Measurements from ENCODE around the gene FXR1. TPM values are rescaled to one million over a fixed set of nuclear protein-coding genes. Genes with fewer than 3 reads are reported as not detected.

The FXR1 gene
- total RNA-seq, 1 experiment from 2014 or later: 245 TPM

- H3K9me3 Mint-ChIP-seq: no peaks in the 10 kb centered on the region
- no peak overlapping the region for H3K4me3 Mint-ChIP-seq
- DNase-seq (ENCODE audit: low spot score): no peak
- ChIA-PET CTCF (no interaction called here), POLR2A (no interaction called here)
- H3K27ac Mint-ChIP-seq: no peak overlapping the region
- peaks cover 3% of the 10 kb centered on the region; the same call in 1 of the 2 replicates for H3K4me1 Mint-ChIP-seq
- TF ChIP-seq USF1 (CRISPR knock-in tag; IDR thresholded peaks at IDR 0.05): no peak
- TF ChIP-seq MXD4 (CRISPR knock-in tag; IDR thresholded peaks at IDR 0.05; ENCODE audit: borderline replicate concordance): no peak
- no peak for TF ChIP-seq ZNF423 (CRISPR knock-in tag; IDR thresholded peaks at IDR 0.05)
- TF ChIP-seq ETV6 (CRISPR knock-in tag; IDR thresholded peaks at IDR 0.05): no peak
- TF ChIP-seq ZBTB43 (CRISPR knock-in tag; IDR thresholded peaks at IDR 0.05): no peak
- no peak for TF ChIP-seq GTF2I (CRISPR knock-in tag; conservative IDR thresholded peaks at IDR 0.05)
- no peak for TF ChIP-seq STAT6 (CRISPR knock-in tag; conservative IDR thresholded peaks at IDR 0.05; ENCODE audit: low read depth)
- no peak for TF ChIP-seq FOXP1 (CRISPR knock-in tag; IDR thresholded peaks at IDR 0.05; ENCODE audit: borderline replicate concordance)
- no peak for TF ChIP-seq ZNF281 (CRISPR knock-in tag; IDR thresholded peaks at IDR 0.05)
- TF ChIP-seq ELF4 (CRISPR knock-in tag; IDR thresholded peaks at IDR 0.05; ENCODE audit: low read depth): no peak
- TF ChIP-seq CTCF (IDR thresholded peaks at IDR 0.05): no peak
- TF ChIP-seq JUN (CRISPR knock-in tag; IDR thresholded peaks at IDR 0.05): no peak
- no peak for TF ChIP-seq ZNF532 (CRISPR knock-in tag; IDR thresholded peaks at IDR 0.05; ENCODE audit: borderline replicate concordance)
- no peak for TF ChIP-seq FOXK1 (CRISPR knock-in tag; IDR thresholded peaks at IDR 0.05)
- no peak for TF ChIP-seq KAT7 (CRISPR knock-in tag; IDR thresholded peaks at IDR 0.05; ENCODE audit: borderline replicate concordance)
- no peak for TF ChIP-seq E2F5 (CRISPR knock-in tag; IDR thresholded peaks at IDR 0.05)
- no peak for TF ChIP-seq RORB (CRISPR knock-in tag; IDR thresholded peaks at IDR 0.05)
- no peak for TF ChIP-seq AR (CRISPR knock-in tag; IDR thresholded peaks at IDR 0.05)
- no peak for TF ChIP-seq ZNF416 (CRISPR knock-in tag; IDR thresholded peaks at IDR 0.05)
- TF ChIP-seq NR2C2 (CRISPR knock-in tag; IDR thresholded peaks at IDR 0.05): no peak
- ATAC-seq: no peak
- H3K36me3 Mint-ChIP-seq: no peaks in the 10 kb centered on the region
- H3K27me3 Mint-ChIP-seq (ENCODE audit: low read depth): no peaks in the 10 kb centered on the region
Measured at GRCh38 chr3:180882115-180882514, 30.4 kb upstream of the FXR1 start.
